Activated CD4-positive, alpha-beta memory T cell treated with anti-CD3 and anti-CD28 coated beads for 36 hours (primary cell): ENCODE data around the gene CREBRF. TPM values are rescaled to one million over a fixed set of nuclear protein-coding genes. Genes with fewer than 3 reads are reported as not detected.

Source experiments
- total RNA-seq, 2 experiments: library from RNA; stranded (reverse); gene quantifications; one replicate each; pipeline ENCODE4 v1.2.3, GENCODE V29; 2021

The CREBRF gene
- total RNA-seq, 2 experiments from 2014 or later, result 15.3 to 16.3 TPM

Other genes with a start within 250 kb of the CREBRF start
- 10 to 100 TPM; 41.9 to 42.7 TPM for gene ERGIC1, start 222.1 kb upstream of the CREBRF start, total RNA-seq
- 10 to 100 TPM; 66.0 to 67.6 TPM for gene RPL26L1, start 96.9 kb upstream of the CREBRF start, total RNA-seq
- gene ATP6V0E1, start 72.6 kb upstream of the CREBRF start, total RNA-seq, result 100 to 1,000 TPM; 116 to 121 TPM
- 10 to 100 TPM; 19.3 to 20.9 TPM for gene BNIP1, start 88.2 kb downstream of the CREBRF start, total RNA-seq
- gene NKX2-5, start 178.9 kb downstream of the CREBRF start, total RNA-seq, result not detected